CD4-positive, alpha-beta T cell treated with Interleukin-6 at 100 ng/mL for 8 hours (primary cell): Measurements from ENCODE around the gene KCNG3.

Experiments
- DNase-seq: peaks from one replicate; pipeline ENCODE4 v3.0.0-alpha.2; 2020; ENCODE audit warnings: mixed read lengths, low spot score

The KCNG3 gene

DNA sequence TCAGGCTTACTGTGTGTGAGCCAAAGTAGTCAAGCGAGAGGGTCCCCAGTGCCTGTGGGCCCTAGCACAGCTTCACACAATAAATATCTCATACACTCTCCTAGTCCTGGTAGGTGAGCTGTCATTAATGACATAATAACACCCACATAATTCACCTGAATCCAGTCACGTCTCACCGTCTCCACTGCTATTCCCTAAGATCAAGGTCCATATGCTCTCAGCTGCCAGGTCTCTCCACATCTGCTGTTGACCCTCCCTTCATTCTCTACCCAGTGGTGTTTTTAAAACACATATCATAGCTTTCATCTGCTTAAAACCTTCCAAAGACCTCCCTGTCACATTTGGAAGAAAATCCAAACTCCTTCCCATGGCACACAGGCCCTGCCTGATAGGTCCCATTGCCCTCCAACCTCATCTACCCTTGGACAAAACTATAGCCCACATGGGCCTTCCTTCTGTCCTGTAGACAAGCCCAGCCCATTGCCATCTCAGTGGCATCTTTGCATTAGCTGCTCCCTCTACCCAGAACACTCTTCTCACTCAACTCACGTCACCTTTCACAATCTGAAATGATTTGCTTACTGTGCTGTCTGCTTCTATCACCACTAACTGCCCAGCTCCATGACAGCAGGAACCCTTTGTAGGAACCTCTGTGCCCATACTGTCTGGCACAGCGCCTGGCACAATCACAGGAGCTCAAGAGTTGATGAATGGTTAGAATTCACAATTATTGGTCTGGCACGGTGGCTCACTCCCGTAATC is 7.5 kb downstream of the KCNG3 start:
- DNase-seq = no peak

- no peak for DNase-seq
Measured at GRCh38 chr2:42480402-42480801, 13.4 kb downstream of the KCNG3 start.

DNA sequence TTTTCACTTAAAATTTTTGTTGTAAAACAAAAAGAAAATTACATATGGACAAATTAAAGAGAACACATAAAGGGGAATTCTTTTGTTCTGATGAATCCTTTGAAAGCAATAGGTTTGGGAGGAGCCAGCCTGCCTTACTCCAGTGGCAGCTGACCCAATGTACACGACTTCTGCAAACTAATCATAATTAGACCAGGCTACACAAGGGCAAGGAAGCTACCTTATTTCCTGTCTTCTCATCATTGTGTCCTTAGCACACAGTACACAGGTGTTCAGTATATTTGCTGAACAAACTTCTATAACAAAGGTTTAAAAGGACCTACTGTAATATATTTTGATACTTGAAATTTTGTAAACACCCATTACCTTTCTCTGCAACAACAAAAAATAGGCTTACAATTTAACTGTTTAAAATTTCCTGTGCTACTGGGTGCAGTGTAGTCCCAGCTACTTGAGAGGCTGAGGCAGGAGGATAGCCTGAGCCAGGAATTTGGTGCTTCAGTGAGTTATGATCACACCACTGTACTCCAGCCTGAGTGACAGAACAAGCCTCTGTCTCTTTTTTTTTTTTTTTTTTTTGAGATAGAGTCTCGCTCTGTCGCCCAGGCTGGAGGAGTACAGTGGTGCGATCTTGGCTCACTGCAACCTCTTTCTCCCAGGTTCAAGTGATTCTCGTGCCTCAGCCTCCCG is 18.9 kb downstream of the KCNG3 start:
- DNase-seq = no peak

- DNase-seq = no peak
Measured at GRCh38 chr2:42470706-42471105, 23.1 kb downstream of the KCNG3 start.

- DNase-seq = no peak
Measured at GRCh38 chr2:42464631-42465030, 29.2 kb downstream of the KCNG3 start.

- no peak for DNase-seq
Measured at GRCh38 chr2:42463570-42463969, 30.2 kb downstream of the KCNG3 start.

DNA sequence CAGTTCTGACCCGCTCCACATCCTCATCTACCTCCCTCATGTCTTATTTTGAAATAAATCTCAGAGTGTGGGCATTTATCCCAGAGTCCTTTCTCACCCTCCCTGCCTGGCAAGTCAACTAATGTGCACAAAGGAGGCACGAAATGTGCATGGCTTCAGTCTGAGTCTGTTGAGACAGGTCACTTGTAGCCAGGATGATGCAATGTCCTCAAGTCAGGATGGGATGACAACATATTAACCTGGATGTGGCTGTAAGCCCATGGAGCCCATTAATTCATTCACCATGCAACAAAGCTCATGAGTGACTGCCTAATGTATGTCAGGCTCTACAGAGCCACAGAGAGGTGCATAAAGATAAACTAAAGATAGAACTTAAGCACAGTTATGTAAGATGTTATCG is 34.5 kb downstream of the KCNG3 start:
- no peak for DNase-seq

DNA sequence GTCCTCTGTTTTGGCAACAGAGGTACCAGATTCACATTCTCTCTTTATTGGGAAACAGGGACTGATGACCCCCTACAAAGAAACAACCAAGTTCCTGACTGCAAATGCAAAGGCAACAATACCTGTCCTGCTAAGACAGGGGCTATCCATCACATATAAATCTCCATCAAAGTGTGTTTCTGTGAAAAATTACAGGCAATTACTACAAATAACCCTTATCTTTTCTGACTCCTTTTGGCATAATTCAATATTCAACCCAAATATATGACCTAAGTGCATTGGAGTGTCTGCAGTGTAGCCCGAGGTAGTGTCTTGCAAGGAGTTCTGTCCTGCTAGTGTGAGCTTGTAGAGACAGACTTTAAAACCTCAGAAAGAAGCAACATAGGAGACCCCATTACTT is 35.4 kb downstream of the KCNG3 start:
- DNase-seq = no peak

GRCh38 chr2:42457011-42457410 is 36.8 kb downstream of the KCNG3 start:
- no peak for DNase-seq

- no peak for DNase-seq
Measured at GRCh38 chr2:42456126-42456839, 37.5 kb downstream of the KCNG3 start.

DNA sequence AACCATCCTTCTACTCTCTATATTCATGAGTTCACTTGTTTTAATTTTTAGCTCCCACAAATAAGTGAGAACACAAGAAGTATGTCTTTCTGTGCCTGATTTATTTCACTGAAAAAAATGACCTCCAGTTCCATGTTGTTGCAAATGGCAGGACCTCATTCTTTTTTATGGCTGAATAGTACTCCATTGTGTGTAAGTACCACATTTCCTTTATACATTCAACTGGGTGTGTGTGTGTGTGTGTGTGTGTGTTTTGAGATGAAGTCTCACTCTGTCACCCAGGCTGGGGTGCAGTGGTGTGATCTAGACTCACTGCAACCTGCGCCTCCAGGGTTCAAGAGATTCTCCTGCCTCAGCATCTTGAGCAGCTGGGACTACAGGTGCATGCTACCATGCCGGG is 41.2 kb downstream of the KCNG3 start:
- DNase-seq = no peak

DNA sequence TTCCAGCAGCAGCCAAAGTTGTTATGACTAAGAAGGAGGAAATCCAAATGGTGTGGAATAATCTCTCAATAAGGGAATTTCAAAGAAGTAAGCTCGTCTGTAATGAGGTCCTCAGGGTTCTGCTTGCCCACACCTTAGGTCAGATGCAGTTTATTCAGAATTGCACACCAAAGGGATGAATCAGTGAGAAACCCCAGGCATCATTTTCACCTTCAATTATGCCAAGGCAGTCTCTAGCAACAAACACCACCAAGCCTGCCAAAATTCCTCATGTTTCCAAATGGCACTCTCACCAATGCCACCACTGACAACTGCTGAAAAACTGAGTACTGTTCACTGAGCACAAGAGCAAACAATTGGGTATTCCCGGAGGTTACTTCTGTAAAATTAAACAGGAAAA is 43.6 kb downstream of the KCNG3 start:
- DNase-seq = no peak

DNA sequence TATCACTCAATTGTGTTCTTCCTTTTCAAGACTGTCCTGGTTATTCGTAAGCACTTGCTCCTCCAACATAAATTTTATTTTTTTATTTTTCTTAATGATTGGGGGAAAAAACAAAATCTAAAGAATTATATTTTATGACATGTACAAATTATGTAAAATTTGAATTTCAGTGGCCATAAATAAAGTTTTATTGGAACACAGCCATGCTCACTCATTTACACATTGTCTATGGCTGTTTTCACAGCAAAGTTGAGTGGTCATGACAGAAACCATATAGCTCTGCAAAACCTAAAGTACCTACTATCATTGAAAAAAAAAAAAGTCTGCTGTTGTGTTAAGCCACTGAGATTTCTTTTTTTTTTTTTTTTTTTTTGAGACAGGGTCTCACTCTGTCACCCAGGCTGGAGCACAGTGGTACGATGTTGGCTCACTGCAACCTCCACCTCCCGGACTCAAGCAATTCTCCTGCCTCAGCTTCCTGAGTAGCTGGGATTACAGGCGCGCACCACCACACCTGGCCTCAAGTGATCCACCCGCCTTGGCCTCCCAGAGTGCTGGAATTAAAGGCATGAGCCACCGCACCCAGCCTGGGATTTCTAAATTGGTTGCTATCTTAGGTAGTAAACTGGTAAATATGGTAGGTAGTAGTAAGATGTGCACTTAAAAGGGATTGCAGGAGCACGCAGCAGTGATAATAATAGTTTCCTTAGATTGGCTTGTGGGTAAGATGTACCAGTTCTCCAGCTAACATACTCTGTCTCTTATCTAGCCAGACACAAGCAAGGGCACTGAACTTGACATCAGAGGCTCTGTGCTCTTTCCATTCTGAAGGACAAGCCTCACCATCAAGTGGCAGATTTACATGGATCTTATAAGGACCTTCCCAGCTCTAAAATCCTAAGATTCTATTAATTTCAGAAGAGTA is 44.4 kb downstream of the KCNG3 start:
- no peak for DNase-seq

DNA sequence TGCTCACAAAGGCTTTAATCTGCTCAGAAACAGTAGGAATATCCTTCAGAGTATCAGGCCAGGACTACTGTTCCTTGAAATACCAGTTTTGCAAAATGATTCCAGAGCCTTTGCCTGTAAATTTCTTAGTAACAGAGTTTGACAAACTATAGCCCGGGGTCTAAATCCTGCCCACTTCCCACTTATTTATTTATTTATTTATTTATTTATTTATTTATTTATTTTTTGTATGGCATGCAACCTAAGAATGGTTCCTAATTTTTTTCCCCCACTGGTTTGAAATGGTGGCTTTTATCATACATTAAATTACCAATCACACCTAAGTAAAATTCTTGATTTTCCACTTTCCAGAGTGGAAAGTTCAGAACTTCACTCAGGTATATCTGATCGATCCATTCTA is 45.6 kb downstream of the KCNG3 start:
- DNase-seq = no peak

- DNase-seq = no peak
Measured at GRCh38 chr2:42446503-42447271, 47.1 kb downstream of the KCNG3 start.

DNA sequence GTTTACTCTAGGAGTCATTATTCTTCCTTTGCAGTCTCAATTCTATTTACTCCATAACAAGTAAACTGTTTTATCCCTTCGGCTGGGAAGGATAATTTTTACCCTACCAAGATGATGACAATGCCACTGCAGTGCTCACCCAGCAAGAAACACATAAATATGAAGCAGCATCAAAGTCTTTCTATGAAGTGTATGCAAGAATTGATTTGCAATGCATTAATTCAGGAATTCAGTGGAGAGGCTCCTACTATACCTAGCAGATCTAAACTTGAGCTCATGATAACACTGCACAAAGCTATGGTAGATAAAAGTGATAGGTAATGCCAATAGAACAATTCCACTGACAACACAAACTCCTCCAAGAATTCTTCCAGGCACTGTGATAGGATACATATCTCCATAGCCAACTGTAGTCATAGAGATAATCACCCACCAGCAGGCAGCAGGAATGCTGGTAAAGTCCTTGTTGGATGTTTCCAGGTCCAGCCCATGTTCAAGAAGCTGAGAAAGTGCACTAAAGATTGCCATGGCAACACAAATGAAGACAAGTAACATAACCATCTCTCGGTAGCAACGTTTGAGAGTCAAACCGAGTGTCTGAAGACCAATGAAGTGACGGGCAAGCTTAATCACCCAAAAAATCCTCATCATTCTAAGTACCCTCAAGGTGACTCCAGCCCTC is 49.9 kb downstream of the KCNG3 start:
- DNase-seq = no peak

DNA sequence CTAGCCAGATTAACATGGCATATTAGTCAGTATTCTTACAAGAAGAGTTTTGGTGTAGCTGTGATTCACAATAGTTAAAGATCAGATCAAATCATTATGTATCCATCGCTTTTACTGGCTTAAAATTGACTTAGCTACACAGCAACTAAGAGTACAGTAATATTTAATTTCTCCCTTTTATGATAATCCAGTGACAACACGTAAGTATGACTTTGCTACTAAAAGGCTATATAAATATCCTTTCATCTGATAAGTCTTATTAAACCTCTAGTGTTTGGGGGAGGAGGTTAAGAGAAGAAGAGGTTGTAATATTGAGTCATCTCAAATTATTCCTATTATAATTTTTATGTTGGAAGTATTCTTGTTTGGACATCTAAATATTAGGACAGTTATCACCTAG is 51.0 kb downstream of the KCNG3 start:
- DNase-seq = no peak

- no peak for DNase-seq
Measured at GRCh38 chr2:42438685-42439084, 55.1 kb downstream of the KCNG3 start.

DNA sequence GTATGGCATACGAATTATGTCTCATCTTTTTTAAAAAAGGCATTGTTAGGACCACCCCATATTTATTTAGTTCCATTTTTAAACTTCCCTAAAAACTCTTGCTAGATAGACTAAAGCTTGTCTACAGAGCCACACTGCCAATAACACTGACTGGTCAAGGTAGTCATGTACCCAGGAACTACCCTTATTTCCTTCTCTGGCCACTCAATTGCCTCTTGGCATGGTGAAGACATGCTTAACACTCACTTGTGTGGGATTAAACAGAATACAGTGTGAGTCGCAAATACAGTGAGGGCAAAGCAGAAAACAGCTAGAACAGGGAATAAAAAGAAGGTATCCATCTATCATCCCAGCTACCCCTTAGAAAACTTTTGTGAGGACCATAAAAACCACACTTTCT is 57.4 kb downstream of the KCNG3 start:
- DNase-seq = no peak

- no peak for DNase-seq
Measured at GRCh38 chr2:42435628-42436027, 58.2 kb downstream of the KCNG3 start.

DNA sequence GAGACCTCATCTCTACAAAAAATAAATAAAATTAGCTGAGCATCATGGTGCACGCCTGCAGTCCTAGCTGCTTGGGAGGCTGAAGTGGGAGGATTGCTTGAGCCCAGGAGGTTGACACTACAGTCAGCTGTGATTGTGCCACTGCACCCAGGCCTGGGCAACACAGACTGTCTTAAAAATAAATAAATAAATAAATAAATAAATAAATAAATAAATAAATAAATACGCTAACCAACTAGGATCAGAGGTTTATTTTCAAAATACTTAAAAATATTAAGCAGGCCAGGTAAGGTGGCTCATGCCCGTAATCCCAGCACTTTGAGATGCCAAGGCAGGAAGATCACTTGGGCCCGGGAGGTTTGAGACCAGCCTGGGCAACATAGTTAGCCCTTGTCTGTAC is 63.6 kb downstream of the KCNG3 start:
- DNase-seq = no peak
